ENCODE measurements around the gene EXTL1. TPM values are rescaled to one million over a fixed set of nuclear protein-coding genes. Genes with fewer than 3 reads are reported as not detected.

The EXTL1 gene
- total and polyA plus RNA-seq, 2 of the 4 experiments (the other 2 are of a cell fraction), result 0.90 to 5.2 TPM

DNA sequence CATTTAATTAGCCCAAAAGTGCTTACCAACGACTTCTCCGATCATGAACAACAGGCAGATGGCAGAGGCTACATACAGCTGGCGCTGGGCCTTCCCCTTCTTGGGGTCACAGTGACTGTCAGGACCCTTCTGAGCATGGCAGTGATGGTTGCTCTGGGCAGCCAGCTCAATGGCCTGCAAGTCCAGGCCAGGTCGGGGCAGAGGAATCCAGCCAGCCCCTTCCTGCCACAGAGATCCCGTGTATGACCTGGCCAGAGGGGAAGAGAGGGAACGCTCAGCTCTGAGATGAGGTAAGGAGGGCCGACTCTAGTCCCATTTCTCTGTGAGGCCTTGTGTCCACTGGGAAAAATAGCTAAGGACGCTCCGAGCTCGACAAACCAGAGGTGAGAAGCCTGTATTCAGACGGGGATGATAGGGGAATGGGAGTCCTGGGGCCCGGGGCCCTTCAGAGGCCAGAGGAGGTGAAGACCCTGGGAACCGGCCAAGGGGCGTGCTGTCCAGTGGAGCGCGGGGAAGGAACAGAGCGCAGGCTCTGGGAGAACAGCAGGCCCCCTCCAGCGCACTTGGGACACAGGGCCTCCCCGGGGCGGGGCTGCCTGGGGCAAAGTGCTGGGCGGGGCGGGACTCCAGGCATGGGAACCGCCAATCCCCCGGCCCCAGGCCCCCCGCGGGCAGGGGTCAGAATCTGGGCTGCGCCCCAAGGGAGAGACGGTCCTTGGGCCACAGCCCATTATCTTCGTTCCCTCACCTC, 23.6 kb downstream of the EXTL1 start:
- Histone ChIP-seq H3K4me3 (ENCODE audit: insufficient read depth, low read depth, low read length) (no peak overlapping the region), H4K91ac (ENCODE audit: insufficient read depth, low read depth, low read length) (no peak overlapping the region), H4K20me1 (ENCODE audit: insufficient read depth, low read length) (no peaks in the 10 kb centered on the region), H3K27me3 (ENCODE audit: control insufficient read depth, insufficient read depth, low read length) (peaks cover 84% of the 10 kb centered on the region), H3K27ac (ENCODE audit: insufficient read depth, low read length) (no peak overlapping the region), H2BK20ac (ENCODE audit: low read depth, low read length) (no peak overlapping the region), H3K9me1 (ENCODE audit: insufficient read depth, low read length) (no peaks in the 10 kb centered on the region), H3K36me3 (ENCODE audit: control insufficient read depth, insufficient read depth, low read length) (no peaks in the 10 kb centered on the region), H2BK120ac (ENCODE audit: low read depth, low read length) (no peak overlapping the region), H3K56ac (ENCODE audit: extremely low read depth, insufficient read depth, low read length) (no peak overlapping the region), H3K79me1 (ENCODE audit: low read depth in 1 of 2, low read length in 2 of 2) (no peaks in the 10 kb centered on the region), H2AK9ac (replicated peaks; ENCODE audit: low read depth, low read length, poor library complexity) (no peak overlapping the region), H3K9me3 (ENCODE audit: control insufficient read depth, insufficient read depth, low read length) (no peaks in the 10 kb centered on the region), H2BK15ac (ENCODE audit: low read depth, low read length) (no peak overlapping the region), H2BK5ac (ENCODE audit: low read depth, low read length, poor library complexity, severe bottlenecking) (no peak overlapping the region), H2AFZ (replicated peaks; ENCODE audit: low read length, poor library complexity) (no peak overlapping the region), H3K9ac (ENCODE audit: low read depth, low read length) (no peak overlapping the region), H3K23ac (ENCODE audit: low read depth, low read length) (no peak overlapping the region), H3K4me1 (ENCODE audit: control insufficient read depth, insufficient read depth, low read length) (no peaks in the 10 kb centered on the region), H3K4ac (ENCODE audit: low read depth, low read length) (no peak overlapping the region), H3K4me2 (ENCODE audit: low read depth, low read length) (no peak overlapping the region), H3K18ac (ENCODE audit: low read depth, low read length) (no peak overlapping the region), H4K8ac (ENCODE audit: low read depth in 2 of 2, low read length in 2 of 2) (no peak overlapping the region), H3K14ac (replicated peaks; ENCODE audit: low read depth, low read length) (no peak overlapping the region), H2AK5ac (ENCODE audit: low read depth, low read length) (no peak overlapping the region), H4K5ac (ENCODE audit: low read depth, low read length) (no peak overlapping the region)
- dilution Hi-C loops (cut with HindIII; ENCODE audit: low sequenced_read_pairs, unreplicated experiment) (no loop called here), intact Hi-C loops (cut with micrococcal nuclease) (no loop called here), in situ Hi-C loops (cut with MboI; ENCODE audit: low sequenced_read_pairs) (loop anchor here (5.0 kb wide), 2 partner anchors 52 to 102 kb away; no protein-coding TSS in a partner anchor)
- ChIA-PET POLR2A (ENCODE audit: unreplicated experiment) (no interaction called here), CTCF (interaction anchor here (1.0 kb wide), 1 partner anchor 9 kb away, joined by 4 read pairs; no protein-coding TSS in a partner anchor)
- DNase-seq (no peak), ATAC-seq (ENCODE audit: low read depth) (no peak)
- 32% methylated on average over 17 of the region's 29 CpGs; no CpG with 5 or more reads in 1 of the 2 experiments for WGBS, 2 experiments (ENCODE audit: extremely low coverage in 2 of 2, insufficient read length in 1 of 2)
- TF ChIP-seq CEBPB (IDR thresholded peaks at IDR 0.05; ENCODE audit: low read depth, low read length), result no peak
- TF ChIP-seq RCOR1 (IDR thresholded peaks at IDR 0.05; ENCODE audit: insufficient replicate concordance, low read length), result no peak
- no peak for TF ChIP-seq MAZ (IDR thresholded peaks at IDR 0.05; ENCODE audit: borderline replicate concordance, low read depth, low read length)
- no peak for TF ChIP-seq POLR2A (IDR thresholded peaks at IDR 0.05; ENCODE audit: low read depth, low read length)
- no peak for TF ChIP-seq MXI1 (IDR thresholded peaks at IDR 0.05; ENCODE audit: borderline replicate concordance, low read depth, low read length)
- no peak for TF ChIP-seq RFX5 (IDR thresholded peaks at IDR 0.05; ENCODE audit: low read depth, low read length)
- TF ChIP-seq, protein P1, sequence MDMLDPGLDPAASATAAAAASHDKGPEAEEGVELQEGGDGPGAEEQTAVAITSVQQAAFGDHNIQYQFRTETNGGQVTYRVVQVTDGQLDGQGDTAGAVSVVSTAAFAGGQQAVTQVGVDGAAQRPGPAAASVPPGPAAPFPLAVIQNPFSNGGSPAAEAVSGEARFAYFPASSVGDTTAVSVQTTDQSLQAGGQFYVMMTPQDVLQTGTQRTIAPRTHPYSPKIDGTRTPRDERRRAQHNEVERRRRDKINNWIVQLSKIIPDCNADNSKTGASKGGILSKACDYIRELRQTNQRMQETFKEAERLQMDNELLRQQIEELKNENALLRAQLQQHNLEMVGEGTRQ (IDR thresholded peaks at IDR 0.05; ENCODE audit: low read depth, low read length), result no peak
- no peak for TF ChIP-seq RAD21 (IDR thresholded peaks at IDR 0.05; ENCODE audit: low read length)
- TF ChIP-seq FOS (IDR thresholded peaks at IDR 0.05; ENCODE audit: low read depth, low read length), result no peak
- TF ChIP-seq NFE2L2 (IDR thresholded peaks at IDR 0.05; ENCODE audit: low read depth, low read length), result no peak
- TF ChIP-seq CHD1 (IDR thresholded peaks at IDR 0.05; ENCODE audit: low read depth, low read length), result no peak
- TF ChIP-seq, protein P2, sequence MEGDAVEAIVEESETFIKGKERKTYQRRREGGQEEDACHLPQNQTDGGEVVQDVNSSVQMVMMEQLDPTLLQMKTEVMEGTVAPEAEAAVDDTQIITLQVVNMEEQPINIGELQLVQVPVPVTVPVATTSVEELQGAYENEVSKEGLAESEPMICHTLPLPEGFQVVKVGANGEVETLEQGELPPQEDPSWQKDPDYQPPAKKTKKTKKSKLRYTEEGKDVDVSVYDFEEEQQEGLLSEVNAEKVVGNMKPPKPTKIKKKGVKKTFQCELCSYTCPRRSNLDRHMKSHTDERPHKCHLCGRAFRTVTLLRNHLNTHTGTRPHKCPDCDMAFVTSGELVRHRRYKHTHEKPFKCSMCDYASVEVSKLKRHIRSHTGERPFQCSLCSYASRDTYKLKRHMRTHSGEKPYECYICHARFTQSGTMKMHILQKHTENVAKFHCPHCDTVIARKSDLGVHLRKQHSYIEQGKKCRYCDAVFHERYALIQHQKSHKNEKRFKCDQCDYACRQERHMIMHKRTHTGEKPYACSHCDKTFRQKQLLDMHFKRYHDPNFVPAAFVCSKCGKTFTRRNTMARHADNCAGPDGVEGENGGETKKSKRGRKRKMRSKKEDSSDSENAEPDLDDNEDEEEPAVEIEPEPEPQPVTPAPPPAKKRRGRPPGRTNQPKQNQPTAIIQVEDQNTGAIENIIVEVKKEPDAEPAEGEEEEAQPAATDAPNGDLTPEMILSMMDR (conservative IDR thresholded peaks at IDR 0.05; ENCODE audit: low read depth, low read length), result no peak
- TF ChIP-seq MAFK (IDR thresholded peaks at IDR 0.05; ENCODE audit: low read depth, low read length), result no peak
- no peak for TF ChIP-seq SMC3 (IDR thresholded peaks at IDR 0.05; ENCODE audit: low read depth, low read length)
- TF ChIP-seq BHLHE40 (IDR thresholded peaks at IDR 0.05; ENCODE audit: low read depth, low read length), result no peak
- no TSS peak for BruUV-seq (replicated peaks)

Measured in IMR-90 (cell line).